D341Med (cell line): ENCODE results near the gene BUD23.
"Not testable (repeated sequence)": the region's sequence is repeated elsewhere in the genome, so short reads cannot be mapped to it uniquely, and the experiment has no call there.

ENCODE experiments used
- DNase-seq: peaks from one replicate; pipeline ENCODE4 v3.0.0; 2012; ENCODE audit warnings: low spot score

The BUD23 gene

GRCh38 chr7:73701357-73701995 is 18.1 kb downstream of the BUD23 start:
- DNase-seq, result peak; percentile 74

- no peak for DNase-seq
Measured at GRCh38 chr7:73702226-73702625, 18.8 kb downstream of the BUD23 start.

GRCh38 chr7:73702665-73703064 is 19.3 kb downstream of the BUD23 start:
- no peak for DNase-seq

GRCh38 chr7:73703225-73703624 is 19.8 kb downstream of the BUD23 start:
- no peak for DNase-seq

DNA sequence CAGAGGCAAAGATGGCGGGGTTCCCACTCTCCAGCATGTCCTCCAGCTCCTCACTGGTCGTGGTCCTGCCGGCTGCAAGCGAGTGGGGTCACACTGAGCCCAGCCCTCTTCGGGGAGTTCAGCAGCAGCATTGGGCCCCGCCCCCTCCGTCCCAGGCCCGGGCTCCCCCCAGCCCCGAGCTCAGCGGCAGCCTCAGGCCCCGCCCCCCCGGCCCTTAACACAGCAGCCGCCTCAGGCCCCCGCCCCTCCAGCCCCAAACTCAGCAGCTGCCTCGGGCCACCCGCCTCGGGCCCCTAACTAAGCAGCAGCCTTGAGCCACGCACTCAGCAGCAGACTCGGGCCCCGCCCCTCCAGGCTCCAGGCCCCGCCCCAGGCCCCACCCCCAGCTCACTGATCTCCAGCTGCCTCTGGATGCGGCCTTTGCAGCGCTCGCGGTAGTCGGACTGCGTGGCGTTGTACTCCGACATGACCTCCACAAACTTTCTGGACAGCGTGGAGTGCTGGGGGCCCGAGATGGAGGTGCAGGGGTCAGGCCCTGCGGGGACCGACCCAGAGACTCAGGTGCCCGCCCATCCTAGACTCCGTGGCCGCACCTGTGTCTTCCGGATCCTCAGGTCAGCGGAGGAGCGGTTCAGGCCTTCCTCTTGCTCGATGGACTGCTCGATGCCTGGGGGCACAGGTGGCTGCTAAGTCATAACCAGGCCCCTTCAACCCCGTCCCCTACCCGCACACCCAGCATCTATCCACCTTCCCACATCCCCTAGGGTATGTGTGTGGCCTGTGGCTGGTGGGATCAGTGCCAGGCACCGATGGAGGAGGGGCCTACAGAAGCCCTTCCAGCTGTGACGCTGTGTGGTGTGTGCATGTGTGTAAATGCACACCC is 20.6 kb downstream of the BUD23 start:
- peak; percentile 73 for DNase-seq

DNA sequence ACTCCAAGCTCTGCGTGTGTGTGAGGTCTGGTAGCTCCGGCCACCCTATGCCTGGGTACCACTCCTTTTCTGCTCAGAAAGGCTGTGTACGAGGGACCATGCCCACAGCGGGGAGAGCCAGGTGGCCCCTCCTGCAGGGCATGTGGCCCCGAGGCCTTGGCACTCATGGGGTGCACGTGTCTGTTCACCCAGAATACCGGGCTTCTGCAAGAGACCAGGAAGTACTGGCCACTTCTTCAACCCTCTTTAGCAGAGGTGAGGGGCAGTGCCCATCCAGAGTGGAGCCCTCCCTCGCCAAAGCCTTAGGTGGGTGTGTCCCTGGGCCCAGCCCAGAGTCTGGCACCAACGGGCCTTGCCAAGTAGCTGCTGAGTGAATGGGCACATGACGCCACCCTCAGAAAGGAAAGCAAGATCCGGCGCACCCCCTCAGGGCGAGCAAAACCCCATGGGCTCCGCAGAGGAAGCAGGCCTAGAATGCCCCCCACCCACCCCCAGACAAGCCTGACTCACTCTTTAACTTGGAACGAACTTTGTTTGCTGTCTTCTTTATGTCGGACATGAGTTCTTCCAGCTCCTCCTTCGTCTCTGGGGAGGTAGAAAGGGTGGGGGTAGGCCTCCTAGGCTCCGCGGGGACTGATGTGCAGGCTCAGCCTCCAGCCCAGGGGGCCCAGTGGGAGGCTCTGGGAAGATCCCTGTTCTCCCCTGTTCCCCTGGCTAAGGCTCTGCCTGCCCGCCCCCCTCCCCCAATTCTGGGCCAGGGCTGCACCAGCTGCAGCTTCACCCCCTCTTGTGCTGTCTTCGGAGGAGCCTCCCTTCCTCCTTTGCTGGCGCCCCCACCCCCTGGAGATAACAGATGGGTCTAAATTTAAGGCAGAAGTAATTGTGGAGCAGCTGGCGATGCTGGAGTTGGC is 21.5 kb downstream of the BUD23 start:
- DNase-seq, result peak; percentile 85

- DNase-seq, result no peak
Measured at GRCh38 chr7:73705551-73705920, 22.1 kb downstream of the BUD23 start.

DNA sequence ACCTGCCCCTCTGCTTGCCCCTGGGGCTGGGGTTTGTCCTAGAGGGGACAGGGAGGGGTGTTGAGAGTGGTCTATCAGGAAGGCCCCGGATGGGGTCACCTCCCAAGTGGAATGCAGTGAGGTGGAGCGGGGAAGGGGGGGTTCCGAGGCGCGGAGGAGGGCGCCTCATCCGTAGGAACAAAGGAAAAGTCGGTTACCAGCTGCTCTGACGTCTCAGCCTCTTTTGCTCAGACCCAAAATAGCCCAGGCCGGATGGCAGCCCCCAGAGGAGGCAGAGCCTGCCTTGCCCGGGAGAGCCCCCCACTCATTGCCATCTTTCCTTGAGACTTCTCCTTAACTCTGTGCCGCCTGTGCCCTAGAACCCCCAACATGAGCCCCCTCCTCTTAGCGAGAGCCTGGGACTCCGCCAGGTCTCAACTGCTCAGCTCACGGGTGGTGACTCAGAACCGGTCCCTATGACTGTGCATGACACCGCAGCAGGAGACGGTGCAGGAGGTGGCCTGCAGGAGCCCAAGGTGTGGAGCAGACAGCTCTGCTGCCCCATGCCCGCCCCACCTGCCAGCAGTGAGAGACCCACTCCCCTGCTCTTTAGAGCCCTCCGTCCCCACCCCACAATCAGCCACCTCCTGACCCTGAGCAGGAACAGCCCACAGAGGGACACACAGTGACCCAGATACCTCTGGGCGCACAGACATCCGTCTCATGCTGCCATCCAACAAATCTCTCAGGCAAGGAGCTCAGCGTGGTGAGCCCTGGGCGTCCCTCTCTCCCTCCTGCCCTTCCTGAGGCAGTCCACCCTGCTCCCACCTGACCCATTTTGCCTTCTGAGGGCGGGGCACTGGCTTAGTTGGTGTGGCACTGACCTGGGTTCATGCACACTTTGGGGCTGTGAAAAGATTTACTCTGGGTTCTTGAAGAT is 23.0 kb downstream of the BUD23 start:
- DNase-seq, result peak; percentile 50

GRCh38 chr7:73707045-73707631 is 23.7 kb downstream of the BUD23 start:
- peak; percentile 89 for DNase-seq

DNA sequence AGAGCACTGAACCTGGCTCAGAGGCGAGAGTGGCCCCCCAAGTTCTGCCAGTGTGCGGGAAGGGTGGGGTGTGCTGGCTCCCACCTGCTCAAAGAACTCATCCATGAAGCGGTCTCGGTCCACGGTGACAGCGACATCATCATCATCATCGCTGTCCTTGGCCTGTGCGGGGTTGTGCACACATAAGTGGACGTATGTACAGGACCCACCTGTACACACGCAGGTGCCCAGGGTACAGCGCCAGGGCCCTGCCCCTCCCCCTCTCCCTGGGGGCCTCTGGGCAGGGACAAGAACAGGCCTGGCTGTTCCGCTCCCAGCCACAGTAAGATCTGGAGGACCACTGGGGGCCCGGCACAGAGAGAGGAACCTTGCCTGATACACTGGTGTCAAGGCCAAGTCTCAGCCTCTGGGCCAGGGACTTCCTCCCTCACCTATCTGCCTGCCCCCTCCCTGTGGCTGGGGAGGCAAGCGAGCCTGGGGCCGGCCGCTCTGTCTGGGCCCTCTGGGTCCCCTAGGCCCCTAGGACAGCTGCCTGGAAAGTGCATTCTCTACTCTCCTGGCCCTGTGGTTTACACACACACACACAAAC is 25.7 kb downstream of the BUD23 start:
- DNase-seq, result peak; percentile 10

DNA sequence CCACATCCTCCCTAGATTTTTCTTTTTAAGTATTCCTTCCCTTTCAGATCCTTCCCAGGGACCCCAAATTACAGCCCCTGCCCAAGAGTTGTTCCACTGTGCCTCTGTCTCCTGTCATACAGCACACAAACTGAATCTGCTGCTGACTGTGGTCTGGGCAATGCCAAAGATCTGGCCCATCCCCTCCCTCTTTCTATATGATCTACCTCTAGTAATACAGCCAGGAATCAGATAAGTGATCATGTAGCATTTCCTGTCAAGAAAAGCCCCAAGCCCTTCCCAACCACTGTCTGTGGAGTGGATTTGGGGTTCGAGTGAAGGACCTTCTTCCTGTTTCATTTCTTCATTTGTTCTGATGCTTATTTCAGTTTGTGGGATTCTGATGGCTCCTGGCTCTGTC is 29.4 kb downstream of the BUD23 start:
- no peak for DNase-seq

DNA sequence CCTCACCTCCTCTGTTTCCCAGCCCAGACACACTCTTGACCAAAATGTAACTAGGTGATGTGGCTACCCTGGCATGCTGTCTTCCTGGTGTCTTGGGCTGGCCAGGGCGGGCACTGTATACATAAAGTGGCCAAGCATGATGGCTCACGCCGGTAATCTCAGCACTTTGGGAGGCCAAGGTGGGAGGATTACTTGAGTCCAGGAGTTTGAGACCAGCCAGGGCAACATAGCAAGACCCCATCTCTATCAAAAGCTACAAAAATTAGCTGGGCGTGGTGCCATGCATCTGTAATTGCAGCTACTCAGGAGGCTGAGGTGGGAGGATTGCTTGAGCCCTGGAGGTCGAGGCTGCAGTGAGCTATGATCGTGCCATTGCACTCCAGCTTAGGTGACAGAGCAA is 29.9 kb downstream of the BUD23 start:
- not testable (repeated sequence) for DNase-seq

GRCh38 chr7:73715648-73716317 is 32.4 kb downstream of the BUD23 start:
- no peak for DNase-seq

- no peak for DNase-seq
Measured at GRCh38 chr7:73716318-73716890, 33.0 kb downstream of the BUD23 start.

DNA sequence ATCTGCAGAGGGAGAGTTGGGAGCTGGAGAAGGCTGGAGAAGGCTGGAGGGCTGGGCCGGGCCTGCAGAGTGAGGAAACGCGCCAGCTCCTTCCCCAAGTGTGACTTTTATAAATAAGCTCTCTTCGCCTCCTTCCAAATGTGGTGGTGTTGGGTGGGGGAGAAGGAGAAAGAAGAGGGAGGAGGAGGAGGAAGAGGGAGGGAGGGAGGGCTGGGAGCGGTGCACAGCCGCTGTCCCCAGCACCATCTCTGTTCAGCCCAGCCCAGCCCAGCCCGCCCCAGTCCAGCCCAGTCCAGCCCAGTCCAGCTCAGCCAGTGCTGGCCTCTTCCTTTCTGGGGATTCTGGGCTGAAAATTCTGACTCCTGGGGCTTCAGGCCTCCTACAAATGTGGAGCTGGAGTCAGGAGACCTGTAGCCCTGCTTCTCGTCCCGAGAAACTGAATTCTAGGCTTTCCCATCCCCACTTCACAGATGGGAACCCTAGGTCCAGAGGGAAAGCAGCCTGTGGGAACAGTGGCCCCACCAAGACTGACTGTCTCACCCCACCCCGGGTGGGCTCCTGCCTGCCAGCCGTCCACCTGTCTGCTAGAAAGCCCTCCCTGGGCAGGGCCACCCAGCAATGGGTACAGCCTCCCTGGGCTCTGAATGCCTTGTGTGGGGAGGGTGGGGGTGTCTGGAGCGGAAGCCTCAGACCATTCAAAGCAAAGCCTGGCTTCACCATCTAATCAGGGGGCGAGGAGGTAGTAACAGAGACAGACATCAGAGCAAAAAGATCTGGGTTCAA is 33.8 kb downstream of the BUD23 start:
- DNase-seq, result no peak

DNA sequence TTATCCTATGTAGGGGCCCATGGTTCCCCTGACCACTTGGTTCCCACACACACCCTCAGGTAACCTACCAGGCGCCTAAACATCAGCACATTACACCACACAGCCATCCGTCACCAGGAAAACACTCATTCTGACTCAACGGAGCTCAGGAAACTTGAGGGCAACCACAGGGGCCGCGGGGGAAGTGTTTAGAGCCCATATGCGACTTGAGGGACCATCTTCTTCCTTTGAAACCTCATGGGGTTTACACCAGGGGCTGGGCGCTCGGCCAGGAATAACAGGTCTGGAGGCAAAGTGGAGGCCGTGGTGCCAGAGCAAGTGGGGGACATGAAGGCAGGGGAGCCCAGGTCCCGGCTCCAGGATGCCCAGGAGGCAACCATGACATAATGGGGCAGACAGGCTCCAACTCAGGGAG is 34.6 kb downstream of the BUD23 start:
- no peak for DNase-seq

DNA sequence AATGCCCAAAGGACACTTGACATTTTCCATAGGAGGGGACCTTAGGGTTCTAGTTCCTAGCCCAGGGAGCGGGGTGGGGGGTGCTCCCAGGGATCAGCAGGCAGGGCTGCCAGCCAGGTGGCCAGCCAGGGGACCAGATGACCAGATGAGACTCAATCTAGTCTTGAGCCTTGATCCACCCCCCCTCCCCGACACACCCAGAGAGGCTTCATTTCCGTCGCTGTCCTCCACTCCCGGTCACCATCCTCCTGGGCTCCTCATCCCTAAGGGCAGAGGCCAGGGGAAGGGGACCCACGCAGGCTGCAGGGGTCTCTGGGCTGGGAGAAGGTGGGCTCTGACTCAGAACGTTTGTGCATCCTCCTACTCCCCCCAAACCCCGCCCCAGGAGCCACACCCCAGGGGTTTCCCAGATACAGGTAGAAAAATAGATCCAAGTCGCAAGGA is 35.1 kb downstream of the BUD23 start:
- DNase-seq, result no peak

GRCh38 chr7:73718905-73719805 is 35.8 kb downstream of the BUD23 start, which contains the start of gene STX1A:
TSS of gene STX1A (minus strand) at chr7:73719669. CDS start at chr7:73719631, 38 bp downstream.
- peak; percentile 99 for DNase-seq
